SK-N-SH (cell line): ENCODE data around the gene TBC1D21. TPM values are rescaled to one million over a fixed set of nuclear protein-coding genes. Genes with fewer than 3 reads are reported as not detected.

Experiments used
- CTCF ChIA-PET: fragments of 300-600, 350-600 bp; formaldehyde crosslinking; extraction: SDS; loops from one replicate; lab custom pipeline; 2021; lab: Yijun Ruan, JAX
- POLR2A ChIA-PET: fragments of 350-600 bp; sonication (Branson Sonifier 250); formaldehyde crosslinking; extraction: SDS; loops from one replicate; lab custom pipeline; 2020; ENCODE audit warnings: antibody characterized with exemption, inconsistent platforms; lab: Yijun Ruan, JAX
- DNase-seq: peaks from one replicate; pipeline ENCODE4 v3.0.0; 2012
- H2AFZ ChIP-seq: fragments of 200-600 bp; sonication (generic); 2 replicates; pipeline ENCODE4 v1.8.1; 2016; ENCODE audit warnings: antibody characterized with exemption, mild to moderate bottlenecking, low read depth
- H3F3A ChIP-seq: fragments of 200-600 bp; sonication (generic); replicated peaks from 2 replicates; pipeline ENCODE3; 2016; ENCODE audit warnings: antibody characterized with exemption, mild to moderate bottlenecking; ENCODE audit not compliant: insufficient read depth
- H3K27ac ChIP-seq, 2 experiments: fragments of 200-500 bp in 1 of 2; fragments of 200-600 bp in 1 of 2; sonication (Bioruptor generic) in 1 of 2; sonication (generic), shearing (Covaris generic) in 1 of 2; 2 replicates each; pipeline versions ENCODE4 v1.5.1 to v1.6.1; 2014 to 2016; ENCODE audit warnings: low read depth in 2 of 2, inconsistent platforms in 1 of 2, low read length in 1 of 2, mild to moderate bottlenecking in 1 of 2, mixed read lengths in 1 of 2
- H3K27me3 ChIP-seq: fragments of 200-600 bp; sonication (generic), shearing (Covaris generic); 2 replicates; pipeline ENCODE4 v1.6.1; 2016; ENCODE audit warnings: mixed run types; ENCODE audit not compliant: insufficient read depth
- H3K36me3 ChIP-seq, 2 experiments: fragments of 200-500 bp in 1 of 2; fragments of 200-600 bp in 1 of 2; sonication (Bioruptor generic) in 1 of 2; sonication (generic) in 1 of 2; replicated peaks in 1 of 2; 2 replicates each; pipeline versions ENCODE3 to v1.5.1; 2014 to 2016; ENCODE audit warnings: low read length in 1 of 2, mild to moderate bottlenecking in 1 of 2; ENCODE audit not compliant: insufficient read depth in 2 of 2, control insufficient read depth in 1 of 2
- H3K4me1 ChIP-seq, 2 experiments: fragments of 200-500 bp in 1 of 2; fragments of 200-600 bp in 1 of 2; sonication (Bioruptor generic) in 1 of 2; sonication (generic), shearing (Covaris generic) in 1 of 2; 2 replicates each; pipeline versions ENCODE4 v1.5.1 to v1.6.1; 2014 to 2016; ENCODE audit warnings: low read depth in 1 of 2, low read length in 1 of 2, mixed run types in 1 of 2; ENCODE audit not compliant: insufficient read depth in 2 of 2, control insufficient read depth in 1 of 2
- H3K4me2 ChIP-seq: fragments of 200-600 bp; sonication (generic), shearing (Covaris generic); 2 replicates; pipeline ENCODE4 v1.6.1; 2017; ENCODE audit warnings: mixed run types
- H3K4me3 ChIP-seq, 2 experiments: fragments of 200-500 bp in 1 of 2; fragments of 200-600 bp in 1 of 2; sonication (Bioruptor generic) in 1 of 2; sonication (generic), shearing (Covaris generic) in 1 of 2; 2 replicates each; pipeline versions ENCODE4 v1.5.1 to v1.8.1; 2014 to 2016; ENCODE audit warnings: low read depth in 2 of 2, inconsistent platforms in 1 of 2, low read length in 1 of 2, mild to moderate bottlenecking in 1 of 2, mixed read lengths in 1 of 2, moderate library complexity in 1 of 2
- H3K79me2 ChIP-seq: fragments of 200-600 bp; sonication (generic); 2 replicates; pipeline ENCODE4 v1.8.1; 2017; ENCODE audit warnings: mild to moderate bottlenecking; ENCODE audit not compliant: insufficient read depth
- H3K9ac ChIP-seq: fragments of 200-600 bp; sonication (generic); 2 replicates; pipeline ENCODE4 v1.6.1; 2017; ENCODE audit warnings: mixed run types
- H3K9me2 ChIP-seq: fragments of 200-600 bp; sonication (generic); 2 replicates; pipeline ENCODE4 v1.6.1; 2017; ENCODE audit warnings: mixed run types
- H3K9me3 ChIP-seq: fragments of 200-600 bp; sonication (generic); 2 replicates; pipeline ENCODE4 v1.6.1; 2017; ENCODE audit warnings: mixed run types, mild to moderate bottlenecking, moderate library complexity
- H4K20me1 ChIP-seq: fragments of 200-600 bp; sonication (generic); 2 replicates; pipeline ENCODE4 v1.6.1; 2017; ENCODE audit warnings: mild to moderate bottlenecking, mixed run types; ENCODE audit not compliant: insufficient read depth
- CHD2 ChIP-seq: fragments of 150-350 bp; IDR thresholded peaks from 2 replicates; pipeline ENCODE4 v1.6.1; 2018; ENCODE audit warnings: low read length; ENCODE audit not compliant: partially characterized antibody
- ELF1 ChIP-seq: IDR thresholded peaks from 2 replicates; pipeline ENCODE4 v1.4.0; 2012
- MAX ChIP-seq: IDR thresholded peaks from 2 replicates; pipeline ENCODE4 v1.4.0; 2012; ENCODE audit warnings: low read depth
- MEF2A ChIP-seq: IDR thresholded peaks from 2 replicates; pipeline ENCODE4 v1.4.0; 2012; ENCODE audit warnings: low read depth, borderline replicate concordance
- POLR2AphosphoS5 ChIP-seq: IDR thresholded peaks from 2 replicates; pipeline ENCODE4 v1.6.1; 2012; ENCODE audit warnings: low read depth, low read length
- RAD21 ChIP-seq: IDR thresholded peaks from 2 replicates; pipeline ENCODE4 v1.6.1; 2012; ENCODE audit warnings: mild to moderate bottlenecking, low read length
- RCOR1 ChIP-seq: fragments of 150-350 bp; IDR thresholded peaks from 2 replicates; pipeline ENCODE4 v1.6.1; 2017; ENCODE audit warnings: antibody characterized with exemption, low read length
- TAF1 ChIP-seq: IDR thresholded peaks from 2 replicates; pipeline ENCODE4 v1.6.1; 2012; ENCODE audit warnings: low read depth, mild to moderate bottlenecking, low read length, moderate library complexity, borderline replicate concordance
- USF1 ChIP-seq: IDR thresholded peaks from 2 replicates; pipeline ENCODE4 v1.4.0; 2012; ENCODE audit warnings: low read depth, borderline replicate concordance
- WGBS: methylation state at CpG from one replicate; pipeline ENCODE4 v1.1.6; 2017; ENCODE audit warnings: low lambda C conversion rate; 5-methylcytosine and 5-hydroxymethylcytosine counted together
- polyA plus RNA-seq, 3 experiments: library from polyadenylated mRNA; depleted of rRNA; stranded (reverse); fragments of >200 nt; gene quantifications; 2 replicates each; pipeline ENCODE4 v1.2.3, GENCODE V29; 2012

Gene TBC1D21
- polyA plus RNA-seq, 1 of the 3 experiments (the other 2 are of a cell fraction): not detected

GRCh38 chr15:73891328-73892315 is 18.3 kb downstream of the TBC1D21 start:
- Histone ChIP-seq H3K4me3 (no peak overlapping the region), H3K36me3 (no peaks in the 10 kb centered on the region), H3K27ac (no peak overlapping the region), H3F3A (no peaks in the 10 kb centered on the region), H3K9ac (no peak overlapping the region), H3K9me2 (no peaks in the 10 kb centered on the region), H3K4me1 (peaks cover 0 to 12% of the 10 kb centered on the region in 2 experiments; a peak in 1 of 4 replicates), H3K79me2 (no peaks in the 10 kb centered on the region), H3K4me2 (no peak overlapping the region), H4K20me1 (no peaks in the 10 kb centered on the region), H2AFZ (no peak overlapping the region), H3K9me3 (no peaks in the 10 kb centered on the region), H3K27me3 (0 out of 2 replicates have a peak, but pooled peaks cover 3% of the 10 kb centered on the region)
- TF ChIP-seq MAX (no peak), TAF1 (no peak)
- POLR2A ChIA-PET: no interaction called here
- CTCF ChIA-PET: interaction anchor here (1.3 to 7.0 kb wide), 5 partner anchors 17 to 208 kb away, joined by 3 to 93 read pairs (median 5); partner anchors contain the start of gene CD276
- 40% methylated on average over 7 of the region's 11 CpGs for WGBS
- DNase-seq: no peak

DNA sequence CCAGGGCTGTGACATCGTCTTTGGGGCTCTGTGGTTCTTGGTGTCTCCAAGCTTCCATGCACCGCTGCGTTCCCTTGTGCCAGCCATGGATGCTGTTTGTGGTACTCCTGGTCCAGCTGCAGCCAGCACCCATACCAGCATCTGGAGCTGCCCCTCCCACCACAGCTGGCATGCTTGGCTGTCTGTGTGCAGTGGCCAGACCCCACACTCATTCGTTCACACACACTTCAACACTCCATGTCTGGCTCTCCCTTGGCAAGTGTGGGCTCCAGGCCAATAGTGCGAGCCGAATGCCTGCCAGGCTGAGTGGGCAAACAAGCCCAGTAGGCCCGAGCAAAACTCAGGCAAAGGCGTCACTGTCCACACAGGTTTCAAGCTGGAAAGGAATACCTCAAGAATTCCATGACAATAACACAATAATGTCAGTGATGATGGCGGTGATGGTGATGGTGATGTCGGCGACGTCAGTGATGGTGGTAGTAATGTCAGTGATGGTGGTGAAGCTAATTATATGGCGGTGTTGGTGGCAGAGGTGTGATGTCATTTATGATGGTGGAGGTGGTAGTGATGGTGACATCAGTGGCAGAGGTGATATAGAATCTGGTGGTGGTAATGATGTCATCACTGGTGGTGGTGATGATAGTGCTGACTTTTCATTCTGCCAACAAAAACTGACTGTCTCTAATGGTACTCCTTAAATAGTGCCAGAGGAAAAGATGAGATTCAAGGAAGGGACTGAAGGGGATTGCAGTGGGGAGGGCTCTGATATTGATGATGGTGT is 19.3 kb downstream of the TBC1D21 start:
- Histone ChIP-seq H3F3A (peaks cover 4% of the 10 kb centered on the region), H3K36me3 (no peaks in the 10 kb centered on the region), H3K4me1 (peaks cover 7 to 15% of the 10 kb centered on the region in 2 experiments; a peak in 3 of 4 replicates), H2AFZ (no peak overlapping the region), H3K27me3 (0 out of 2 replicates have a peak, but pooled peaks cover 3% of the 10 kb centered on the region), H3K79me2 (no peaks in the 10 kb centered on the region), H3K27ac (no peak overlapping the region), H4K20me1 (no peaks in the 10 kb centered on the region), H3K4me2 (no peak overlapping the region), H3K9me3 (no peaks in the 10 kb centered on the region), H3K9ac (no peak overlapping the region), H3K9me2 (no peaks in the 10 kb centered on the region), H3K4me3 (no peak overlapping the region)
- 67% methylated on average over 10 of the region's 13 CpGs for WGBS
- TF ChIP-seq USF1: no peak
- TF ChIP-seq MAX: no peak
- no peak for TF ChIP-seq MEF2A
- no peak for TF ChIP-seq RAD21
- no peak for TF ChIP-seq POLR2AphosphoS5
- TF ChIP-seq ELF1: no peak
- no peak for TF ChIP-seq TAF1
- no peak for TF ChIP-seq RCOR1
- TF ChIP-seq CHD2: no peak
- ChIA-PET POLR2A (no interaction called here), CTCF (interaction anchor here (1.0 to 7.0 kb wide), 7 partner anchors 16 to 209 kb away, joined by 3 to 93 read pairs (median 5); partner anchors contain the start of genes CD276 and TBC1D21)
- DNase-seq: no peak
